Measurements from ENCODE around the gene ETV3L.

Gene ETV3L

GRCh38 chr1:157099633-157100009 is at the start of gene ETV3L:
Gene ETV3L (minus strand): TSS chr1:157099808. CDS start chr1:157099523, 285 bp downstream.
- no peak for DNase-seq

- no peak for DNase-seq
Measured at GRCh38 chr1:157147906-157148700, 48.5 kb upstream of the ETV3L start.

- no peak for DNase-seq
Measured at GRCh38 chr1:157147037-157147436, 47.4 kb upstream of the ETV3L start.

- DNase-seq: no peak
Measured at GRCh38 chr1:157146244-157146643, 46.6 kb upstream of the ETV3L start.

GRCh38 chr1:157145076-157145475 is 45.5 kb upstream of the ETV3L start:
- DNase-seq: no peak

- no peak for DNase-seq
Measured at GRCh38 chr1:157144509-157144908, 44.9 kb upstream of the ETV3L start.

- no peak for DNase-seq
Measured at GRCh38 chr1:157142765-157143423, 43.3 kb upstream of the ETV3L start.

- no peak for DNase-seq
Measured at GRCh38 chr1:157142201-157142600, 42.6 kb upstream of the ETV3L start.

- no peak for DNase-seq
Measured at GRCh38 chr1:157141212-157141855, 41.7 kb upstream of the ETV3L start.

GRCh38 chr1:157140063-157140588 is 40.5 kb upstream of the ETV3L start:
- DNase-seq: no peak

- DNase-seq: peak; percentile 4
Measured at GRCh38 chr1:157139052-157139715, 39.6 kb upstream of the ETV3L start.

- DNase-seq: peak; percentile 75
Measured at GRCh38 chr1:157138220-157139051, 38.8 kb upstream of the ETV3L start, which contains the start of gene ETV3. Gene ETV3 (minus strand): TSS chr1:157138395. CDS start chr1:157136352, 2,043 bp downstream.

GRCh38 chr1:157137408-157138219 is 38.0 kb upstream of the ETV3L start:
- DNase-seq: no peak

GRCh38 chr1:157137046-157137407 is 37.4 kb upstream of the ETV3L start:
- DNase-seq: no peak

GRCh38 chr1:157136133-157136532 is 36.5 kb upstream of the ETV3L start:
- no peak for DNase-seq

- no peak for DNase-seq
Measured at GRCh38 chr1:157135646-157136045, 36.0 kb upstream of the ETV3L start.

- no peak for DNase-seq
Measured at GRCh38 chr1:157135070-157135469, 35.5 kb upstream of the ETV3L start.

GRCh38 chr1:157134442-157134841 is 34.8 kb upstream of the ETV3L start:
- DNase-seq: no peak

GRCh38 chr1:157133426-157133825 is 33.8 kb upstream of the ETV3L start:
- DNase-seq: no peak

- DNase-seq: no peak
Measured at GRCh38 chr1:157132616-157133167, 33.1 kb upstream of the ETV3L start.

GRCh38 chr1:157132111-157132510 is 32.5 kb upstream of the ETV3L start:
- no peak for DNase-seq

Data from NCI-H748 treated with DMSO at 0.1 percent for 48 hours (cell line).